Measurements from ENCODE around the gene LPAR1. TPM values are rescaled to one million over a fixed set of nuclear protein-coding genes. Genes with fewer than 3 reads are reported as not detected.

LPAR1 gene
- total and polyA plus RNA-seq, 2 of the 8 experiments (the other 6 are each of a cell fraction or from before 2014, with no cell fraction given) = 3.4 to 5.1 TPM

DNA sequence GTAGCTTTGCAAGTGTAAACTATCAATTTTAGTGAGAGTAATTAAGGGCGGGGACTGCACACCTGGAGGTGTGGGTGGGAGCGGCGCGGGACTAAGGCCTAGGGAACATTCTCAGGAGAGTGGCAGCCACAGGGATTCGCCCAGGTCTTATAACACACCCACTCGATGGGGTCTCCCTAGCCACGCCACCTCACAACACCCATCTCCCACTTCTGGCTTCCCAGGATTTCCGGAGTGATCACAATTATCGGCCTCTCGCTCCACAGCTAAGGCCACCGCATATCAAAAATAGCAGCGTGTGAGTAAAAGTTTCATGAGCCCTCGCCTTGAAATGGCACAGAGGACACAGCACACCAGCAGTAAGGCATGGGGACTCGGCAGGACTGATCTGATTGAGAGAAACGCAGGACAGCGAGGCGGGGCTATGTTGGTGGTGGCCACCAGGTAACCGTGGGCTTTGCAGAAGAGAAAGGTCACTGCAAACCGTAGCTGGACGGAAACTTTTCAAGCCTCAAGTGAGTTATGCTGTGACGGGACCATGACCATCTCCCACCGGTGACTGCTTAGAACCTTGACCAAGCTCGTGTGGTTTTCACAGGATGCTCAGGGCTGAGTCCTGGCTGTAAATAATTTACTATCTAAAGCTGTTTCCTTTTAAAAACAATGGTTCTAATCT lies 1.1 kb upstream of the LPAR1 start:
- Histone ChIP-seq H3K79me2 (ENCODE audit: control insufficient read depth in 1 of 2, insufficient read depth in 2 of 2, low read length in 2 of 2) (no peaks in the 10 kb centered on the region), H3K36me3 (ENCODE audit: control insufficient read depth in 2 of 4, insufficient read depth in 4 of 4, low read length in 3 of 4) (no peaks in the 10 kb centered on the region), H3K27me3 (replicated peaks in 1 of 4; ENCODE audit: control insufficient read depth in 3 of 4, extremely low read depth in 1 of 4, insufficient read depth in 3 of 4, low read length in 3 of 4) (peaks cover 3 to 18% (median 12%) of the 10 kb centered on the region in 4 experiments), H3K14ac (ENCODE audit: insufficient read length) (no peak overlapping the region), H3K4me2 (ENCODE audit: insufficient read depth in 1 of 2, low read depth in 2 of 2, low read length in 2 of 2) (peak overlapping the region; percentile 90 to 91), H4K20me1 (replicated peaks in 1 of 2; ENCODE audit: control insufficient read depth in 1 of 2, insufficient read depth in 2 of 2, low read length in 2 of 2) (no peaks in the 10 kb centered on the region), H3K4me3 (ENCODE audit: extremely low read depth in 1 of 4, insufficient read depth in 2 of 4, low read depth in 3 of 4, low read length in 4 of 4) (peak overlapping the region; percentile 56 to 92 (median 63); a peak in 6 of 8 replicates), H3K23me2 (ENCODE audit: low read depth, low read length) (peaks cover 15% of the 10 kb centered on the region; the same call in 1 of the 2 replicates), H2AK5ac (ENCODE audit: low read depth, low read length) (no peak overlapping the region), H3K18ac (ENCODE audit: extremely low read depth, low read length) (no peak overlapping the region), H3K79me1 (ENCODE audit: low read depth, low read length) (no peaks in the 10 kb centered on the region), H2BK5ac (ENCODE audit: low read depth, low read length) (no peak overlapping the region), H4K8ac (ENCODE audit: extremely low read depth, insufficient read depth, low read length) (no peak overlapping the region; the same call in 1 of the 2 replicates), H3K27ac (ENCODE audit: low read depth, low read length) (no peak overlapping the region), H2BK12ac (ENCODE audit: low read depth, low read length) (no peak overlapping the region), H3K4ac (replicated peaks; ENCODE audit: insufficient read length, low read depth, low read length) (no peak overlapping the region), H2AFZ (ENCODE audit: low read length) (peak overlapping the region; percentile 75; the same call in 1 of the 2 replicates), H3K56ac (replicated peaks; ENCODE audit: insufficient read length, low read depth, low read length) (no peak overlapping the region), H3K9me3 (ENCODE audit: insufficient read depth in 2 of 2, low read depth in 1 of 2, low read length in 1 of 2) (no peaks in the 10 kb centered on the region), H4K5ac (ENCODE audit: insufficient read length, low read depth, low read length) (no peak overlapping the region), H3K4me1 (replicated peaks in 1 of 4; ENCODE audit: control insufficient read depth in 3 of 4, insufficient read depth in 4 of 4, low read length in 3 of 4) (peaks cover 0 to 7% (median under 1%) of the 10 kb centered on the region in 4 experiments; a peak in 2 of 7 replicates), H2BK120ac (replicated peaks; ENCODE audit: low read depth, low read length) (no peak overlapping the region), H2BK15ac (ENCODE audit: low read length) (no peak overlapping the region), H3K9ac (replicated peaks in 1 of 4; ENCODE audit: extremely low read depth in 1 of 4, low read depth in 3 of 4, low read length in 3 of 4) (no peak overlapping the region), H2BK20ac (ENCODE audit: low read length) (no peak overlapping the region), H3K23ac (ENCODE audit: insufficient read length) (no peak overlapping the region), H4K91ac (replicated peaks; ENCODE audit: insufficient read length, low read length) (no peak overlapping the region)
- POLR2A ChIA-PET (ENCODE audit: partially characterized antibody) = interaction anchor here (0.6 kb wide), 1 partner anchor 470 kb away, joined by 4 read pairs; no protein-coding TSS in a partner anchor
- FAIRE-seq = no peak
- 58% methylated on average over 23 of the region's 23 CpGs; no CpG with 5 or more reads in 1 of the 2 experiments for WGBS, 2 experiments (ENCODE audit: extremely low coverage in 1 of 2, insufficient coverage in 1 of 2, insufficient read length in 1 of 2, insufficient replicate concordance in 2 of 2, low coverage in 1 of 2, low lambda C conversion rate in 2 of 2, missing lambda C conversion rate in 1 of 2)
- no peak for DNase-seq (ENCODE audit: low read depth in 1 of 2, low spot score in 2 of 2)
- CTCF ChIA-PET (ENCODE audit: partially characterized antibody) = interaction anchor here (0.6 to 1.3 kb wide), 9 partner anchors 9 to 1066 kb away, joined by 3 to 4 read pairs (median 3); no protein-coding TSS in a partner anchor
- TF ChIP-seq CBX8 (IDR thresholded peaks at IDR 0.05; ENCODE audit: borderline replicate concordance, low read depth, low read length) (no peak), USF2 (IDR thresholded peaks at IDR 0.05; ENCODE audit: low read length) (no peak), NANOG (IDR thresholded peaks at IDR 0.05; ENCODE audit: insufficient read depth, low read depth, low read length, poor library complexity, severe bottlenecking) (no peak), EZH2 (IDR thresholded peaks at IDR 0.05; ENCODE audit: low read depth, low read length, severe bottlenecking) (no peak), CREB1 (IDR thresholded peaks at IDR 0.05) (no peak), POLR2AphosphoS5 (IDR thresholded peaks at IDR 0.05; ENCODE audit: low read depth, low read length) (no peak), GABPA (IDR thresholded peaks at IDR 0.05; ENCODE audit: borderline replicate concordance, insufficient read depth, low read length) (no peak), HDAC2 (IDR thresholded peaks at IDR 0.05; ENCODE audit: borderline replicate concordance in 1 of 2, low read depth in 2 of 2, low read length in 2 of 2) (no peak), RAD21 (IDR thresholded peaks at IDR 0.05 in 1 of 2, conservative IDR thresholded peaks at IDR 0.05 in 1 of 2; ENCODE audit: low read depth in 2 of 2, low read length in 2 of 2) (no peak), TEAD4 (IDR thresholded peaks at IDR 0.05; ENCODE audit: low read depth, low read length) (no peak)
